Ectodermal cell (in vitro differentiated cells): ENCODE data around the gene ANKRD16. TPM values are rescaled to one million over a fixed set of nuclear protein-coding genes. Genes with fewer than 3 reads are reported as not detected.

Source experiments
- H3K27ac ChIP-seq: 2 replicates; pipeline ENCODE4 v1.7.0; 2013; ENCODE audit warnings: mild to moderate bottlenecking, low read depth, low read length; ENCODE audit not compliant: insufficient read depth, poor library complexity, severe bottlenecking
- H3K27me3 ChIP-seq: 2 replicates; pipeline ENCODE4 v1.7.0; 2013; ENCODE audit warnings: mild to moderate bottlenecking, low read length; ENCODE audit not compliant: insufficient read depth, control insufficient read depth, poor library complexity, severe bottlenecking
- H3K36me3 ChIP-seq: one replicate; pipeline ENCODE4 v1.7.0; 2013; ENCODE audit warnings: low read length; ENCODE audit not compliant: control insufficient read depth, insufficient read depth
- H3K4me1 ChIP-seq: one replicate; pipeline ENCODE4 v1.7.0; 2013; ENCODE audit warnings: low read length; ENCODE audit not compliant: control insufficient read depth, insufficient read depth
- H3K4me3 ChIP-seq: 2 replicates; pipeline ENCODE4 v1.7.0; 2013; ENCODE audit warnings: low read depth, low read length, control low read depth; ENCODE audit not compliant: insufficient read depth
- H3K9me3 ChIP-seq: 2 replicates; pipeline ENCODE4 v1.7.0; 2013; ENCODE audit warnings: mild to moderate bottlenecking, low read length, moderate library complexity; ENCODE audit not compliant: control insufficient read depth
- WGBS, 2 experiments: methylation state at CpG; one replicate each; pipeline ENCODE4 v1.1.7; 2013; ENCODE audit warnings: missing lambda C conversion rate in 2 of 2; 5-methylcytosine and 5-hydroxymethylcytosine counted together
- polyA plus RNA-seq, 4 experiments: library from polyadenylated mRNA; stranded (reverse); fragments of 50-300 nt; gene quantifications; one replicate each; pipeline ENCODE4 v1.2.3, GENCODE V29; 2013

Gene ANKRD16
- 10.4 TPM for polyA plus RNA-seq (2013, experiment 1 of 4)
- 9.7 TPM for polyA plus RNA-seq (2013, experiment 2 of 4)
- polyA plus RNA-seq (2013, experiment 3 of 4), result 8.2 TPM
- 9.5 TPM for polyA plus RNA-seq (2013, experiment 4 of 4)

GRCh38 chr10:5889624-5890451 is at the start of gene ANKRD16, which contains the start of gene FBH1:
ANKRD16 (minus strand) TSS chr10:5889893; CDS start chr10:5889354, 539 bp downstream.
FBH1 (plus strand) TSS chr10:5890243; CDS start chr10:5890346, 103 bp downstream.
- Histone ChIP-seq H3K27me3 (no peaks in the 10 kb centered on the region), H3K27ac (peak within 1 kb of the TSS; percentile 50), H3K4me3 (peak within 1 kb of the TSS; percentile 92), H3K36me3 (peaks cover 24% of the 10 kb centered on the region), H3K4me1 (peaks cover 9% of the 10 kb centered on the region), H3K9me3 (no peaks in the 10 kb centered on the region)
- 0 to 1% methylated on average over 109 of the region's 109 CpGs for WGBS, 2 experiments

GRCh38 chr10:5938291-5938690 is 48.6 kb upstream of the ANKRD16 start:
- WGBS, 2 experiments, result 94% methylated on average over 12 of the region's 12 CpGs
- H3K4me3 ChIP-seq, result no peak overlapping the region
- H3K9me3 ChIP-seq, result no peaks in the 10 kb centered on the region
- no peaks in the 10 kb centered on the region for H3K27me3 ChIP-seq
- peaks cover 5% of the 10 kb centered on the region for H3K36me3 ChIP-seq
- no peak overlapping the region for H3K27ac ChIP-seq
- H3K4me1 ChIP-seq, result no peaks in the 10 kb centered on the region

GRCh38 chr10:5937016-5937415 is 47.3 kb upstream of the ANKRD16 start:
- Histone ChIP-seq H3K9me3 (no peaks in the 10 kb centered on the region), H3K4me3 (no peak overlapping the region), H3K27ac (no peak overlapping the region), H3K27me3 (no peaks in the 10 kb centered on the region), H3K4me1 (no peaks in the 10 kb centered on the region), H3K36me3 (peaks cover 10% of the 10 kb centered on the region)
- 97% methylated on average over 18 of the region's 18 CpGs for WGBS, 2 experiments

GRCh38 chr10:5935628-5936027 is 45.9 kb upstream of the ANKRD16 start:
- Histone ChIP-seq H3K27me3 (no peaks in the 10 kb centered on the region), H3K9me3 (no peaks in the 10 kb centered on the region), H3K27ac (no peak overlapping the region), H3K4me3 (no peak overlapping the region), H3K4me1 (no peaks in the 10 kb centered on the region), H3K36me3 (peaks cover 12% of the 10 kb centered on the region)
- 96 to 97% methylated on average over 10 of the region's 10 CpGs for WGBS, 2 experiments

- Histone ChIP-seq H3K27me3 (no peaks in the 10 kb centered on the region), H3K27ac (no peak overlapping the region), H3K4me3 (no peak overlapping the region), H3K36me3 (peaks cover 12% of the 10 kb centered on the region), H3K4me1 (no peaks in the 10 kb centered on the region), H3K9me3 (no peaks in the 10 kb centered on the region)
- WGBS, 2 experiments, result 94 to 96% methylated on average over 14 of the region's 14 CpGs
These were observed 44.3 kb upstream of the ANKRD16 start for GRCh38 chr10:5933909-5934546.

GRCh38 chr10:5932345-5932744 is 42.7 kb upstream of the ANKRD16 start:
- WGBS, 2 experiments, result 95 to 98% methylated on average over 5 of the region's 5 CpGs
- H3K4me3 ChIP-seq, result no peak overlapping the region
- H3K9me3 ChIP-seq, result no peaks in the 10 kb centered on the region
- H3K27me3 ChIP-seq, result no peaks in the 10 kb centered on the region
- H3K36me3 ChIP-seq, result peaks cover 15% of the 10 kb centered on the region
- no peak overlapping the region for H3K27ac ChIP-seq
- H3K4me1 ChIP-seq, result no peaks in the 10 kb centered on the region

GRCh38 chr10:5930272-5930671 is 40.6 kb upstream of the ANKRD16 start:
- 91 to 93% methylated on average over 11 of the region's 11 CpGs for WGBS, 2 experiments
- H3K36me3 ChIP-seq, result peaks cover 27% of the 10 kb centered on the region

GRCh38 chr10:5929442-5929841 is 39.7 kb upstream of the ANKRD16 start:
- Histone ChIP-seq H3K36me3 (peaks cover 32% of the 10 kb centered on the region), H3K27ac (no peak overlapping the region), H3K4me1 (no peaks in the 10 kb centered on the region), H3K9me3 (no peaks in the 10 kb centered on the region), H3K27me3 (no peaks in the 10 kb centered on the region), H3K4me3 (no peak overlapping the region)
- 86 to 90% methylated on average over 8 of the region's 8 CpGs for WGBS, 2 experiments

More at GRCh38 chr10:5930272-5930671, 40.6 kb upstream of the ANKRD16 start:
- no peak overlapping the region for H3K4me3 ChIP-seq
- no peaks in the 10 kb centered on the region for H3K27me3 ChIP-seq
- H3K27ac ChIP-seq, result no peak overlapping the region
- H3K9me3 ChIP-seq, result no peaks in the 10 kb centered on the region
- no peaks in the 10 kb centered on the region for H3K4me1 ChIP-seq

- H3K9me3 ChIP-seq, result no peaks in the 10 kb centered on the region
- H3K27ac ChIP-seq, result no peak overlapping the region
- H3K4me3 ChIP-seq, result no peak overlapping the region
- 97 to 99% methylated on average over 8 of the region's 8 CpGs for WGBS, 2 experiments
- no peaks in the 10 kb centered on the region for H3K4me1 ChIP-seq
- peaks cover 47% of the 10 kb centered on the region for H3K36me3 ChIP-seq
- no peaks in the 10 kb centered on the region for H3K27me3 ChIP-seq
These were observed 37.6 kb upstream of the ANKRD16 start for GRCh38 chr10:5927306-5927705.

- H3K27me3 ChIP-seq, result no peaks in the 10 kb centered on the region
- H3K36me3 ChIP-seq, result peaks cover 45% of the 10 kb centered on the region
- 88 to 92% methylated on average over 10 of the region's 10 CpGs for WGBS, 2 experiments
- H3K4me3 ChIP-seq, result no peak overlapping the region
- H3K9me3 ChIP-seq, result no peaks in the 10 kb centered on the region
- H3K27ac ChIP-seq, result no peak overlapping the region
- no peaks in the 10 kb centered on the region for H3K4me1 ChIP-seq
These were observed 35.2 kb upstream of the ANKRD16 start for GRCh38 chr10:5924889-5925288.
